ENCODE data around the gene SLK.

Gene SLK

DNA sequence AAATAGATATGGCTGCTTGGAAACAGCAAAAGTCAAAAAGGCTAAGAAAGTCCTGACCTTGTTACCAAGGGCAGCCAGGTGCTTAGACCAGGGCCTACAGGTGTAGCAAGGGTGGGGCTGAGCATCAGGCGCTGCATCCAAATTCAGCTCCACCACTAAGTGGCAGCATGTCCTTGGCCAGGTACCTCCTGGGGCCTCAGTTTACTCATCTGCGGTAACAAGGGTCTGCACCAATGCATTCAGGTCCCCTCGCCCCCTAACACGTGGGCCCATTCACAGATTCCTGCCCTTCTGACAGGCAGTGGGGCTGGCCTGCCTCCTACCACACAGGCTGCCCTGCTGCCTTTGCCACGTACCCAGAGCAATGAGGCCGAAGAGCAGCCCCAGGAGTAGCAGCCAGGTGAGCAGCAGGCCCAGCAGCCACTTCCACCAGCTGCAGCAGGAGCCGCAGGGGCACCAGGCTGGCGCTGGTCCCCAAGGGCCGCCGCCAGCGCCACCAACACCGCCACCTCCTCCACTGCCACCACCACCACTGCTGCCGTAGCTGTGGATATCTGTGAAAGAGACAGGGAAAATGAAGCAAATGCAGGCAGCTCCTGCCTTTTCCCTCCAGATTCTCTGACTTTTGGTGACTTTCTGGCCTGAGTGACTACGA is 89.8 kb downstream of the SLK start:
- DNase-seq: no peak

DNA sequence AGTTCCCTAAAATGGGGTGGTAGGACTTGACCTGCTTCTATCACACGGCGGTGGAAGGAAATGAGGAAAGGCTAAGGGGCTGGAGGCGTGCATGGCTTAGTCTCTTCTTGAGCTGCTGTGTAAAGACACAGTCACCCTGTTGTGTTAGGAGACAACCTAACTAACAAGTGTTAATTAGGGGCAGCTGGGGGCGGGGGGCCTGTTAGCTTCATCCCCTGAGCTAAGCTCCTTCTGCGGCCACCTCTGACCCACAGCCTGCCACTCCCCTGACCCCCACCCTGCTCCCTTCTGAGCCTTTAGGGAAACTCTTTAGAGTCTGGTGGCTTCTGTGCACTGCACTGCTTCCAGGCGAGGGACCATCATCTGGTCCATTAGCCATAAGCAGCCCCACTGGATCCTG is 90.8 kb downstream of the SLK start:
- DNase-seq: peak in 1 of 2 donors; percentile 14

DNA sequence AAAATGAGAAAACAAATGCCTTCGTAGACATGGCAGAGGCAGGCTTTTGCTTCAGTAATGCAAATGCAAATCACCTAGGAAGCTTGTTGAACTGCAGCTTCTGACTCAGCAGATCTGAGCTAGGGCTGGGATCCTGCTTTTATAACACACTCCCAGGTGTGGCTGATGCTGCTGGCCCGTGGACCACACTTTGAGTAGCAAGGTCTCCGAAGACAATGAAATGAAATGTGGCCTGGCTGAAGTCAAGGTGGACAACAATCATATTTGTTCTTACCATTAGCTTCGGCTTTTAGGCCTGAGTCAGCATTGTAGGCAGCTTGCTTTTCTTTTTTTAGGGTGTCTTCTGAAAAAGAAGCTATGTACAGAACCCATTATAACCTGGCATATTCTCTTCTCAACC is 92.4 kb downstream of the SLK start:
- DNase-seq: no peak

GRCh38 chr10:104061196-104061595 is 94.3 kb downstream of the SLK start:
- no peak for DNase-seq

DNA sequence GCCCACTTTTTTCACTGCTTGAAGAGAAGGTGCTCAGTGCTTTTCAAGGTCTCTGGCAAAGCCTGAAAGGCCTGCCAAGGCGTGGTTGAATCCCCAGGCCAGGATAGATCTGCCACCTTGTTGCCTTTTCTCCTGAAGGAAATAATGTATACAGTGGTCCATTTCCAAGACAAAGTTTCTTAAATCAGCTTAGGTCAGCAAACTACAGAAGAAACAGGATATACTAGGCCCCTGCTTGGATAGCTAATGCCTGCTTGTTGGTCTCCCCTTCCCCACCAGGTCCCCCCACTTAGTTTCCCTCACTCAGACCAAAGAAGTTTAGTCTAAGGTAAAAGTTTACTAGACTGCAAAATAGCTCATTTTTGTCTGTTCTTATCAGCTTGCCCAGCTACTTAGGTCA is 98.8 kb downstream of the SLK start:
- DNase-seq: no peak

DNA sequence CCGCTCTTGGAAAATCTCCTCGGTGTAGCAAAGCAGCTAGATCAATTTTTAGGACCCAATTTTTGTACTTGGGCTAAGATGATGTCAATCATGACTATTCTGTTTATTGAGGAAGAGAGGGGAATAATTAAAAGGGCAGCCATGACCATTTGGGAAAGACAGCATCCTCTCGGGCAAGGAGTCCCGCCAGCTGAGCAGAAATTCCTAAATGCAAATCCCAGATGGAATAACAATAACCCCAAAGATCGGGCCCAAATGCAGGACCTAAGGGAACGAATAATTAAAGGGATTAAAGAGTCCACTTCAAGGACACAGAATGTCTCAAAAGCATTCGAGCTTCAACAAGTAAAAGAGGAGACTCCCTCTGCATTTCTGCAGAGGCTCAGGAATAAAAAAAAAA is 100.0 kb downstream of the SLK start:
- DNase-seq: no peak

DNA sequence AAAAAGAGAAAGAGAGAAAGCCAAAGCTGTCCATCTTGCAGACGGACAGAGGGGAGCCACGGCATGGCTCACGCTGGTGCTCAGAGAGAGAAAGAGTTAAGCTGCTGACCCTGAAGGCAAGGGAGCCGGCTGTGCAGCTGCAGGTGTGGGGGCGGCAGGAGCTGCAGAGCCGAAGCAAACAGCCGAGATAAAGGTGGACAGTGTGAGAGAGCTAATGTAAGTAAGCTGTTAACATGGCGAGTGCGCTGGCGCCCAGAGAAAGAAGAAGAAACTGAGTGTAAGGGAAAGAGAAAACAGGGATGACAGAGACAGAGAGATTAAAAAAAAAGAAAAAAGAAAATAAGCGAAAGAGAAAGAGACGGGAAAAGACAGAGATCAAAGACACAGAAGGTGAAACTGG is 100.6 kb downstream of the SLK start:
- no peak for DNase-seq

- no peak for DNase-seq
These were observed 102.7 kb downstream of the SLK start for GRCh38 chr10:104069613-104070012.

DNA sequence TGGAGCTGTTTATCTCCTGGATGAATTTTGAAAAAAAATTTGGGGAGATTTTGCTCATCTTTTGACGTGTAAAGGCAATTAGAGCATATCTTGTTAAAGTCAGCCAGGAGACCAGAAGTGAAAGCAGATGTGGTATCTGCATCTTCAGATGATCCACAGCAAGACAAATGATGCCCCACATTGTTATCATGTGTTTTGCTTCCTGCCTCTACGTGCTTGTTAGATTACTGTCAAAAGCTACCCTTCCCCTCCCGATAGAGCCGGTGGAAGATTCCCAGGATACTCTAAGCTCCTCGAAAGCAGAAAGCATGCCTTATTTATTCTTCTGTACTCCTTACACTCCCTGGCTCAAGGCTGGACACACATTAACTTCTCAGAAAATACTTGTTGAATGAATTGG is 105.8 kb downstream of the SLK start:
- no peak for DNase-seq

DNA sequence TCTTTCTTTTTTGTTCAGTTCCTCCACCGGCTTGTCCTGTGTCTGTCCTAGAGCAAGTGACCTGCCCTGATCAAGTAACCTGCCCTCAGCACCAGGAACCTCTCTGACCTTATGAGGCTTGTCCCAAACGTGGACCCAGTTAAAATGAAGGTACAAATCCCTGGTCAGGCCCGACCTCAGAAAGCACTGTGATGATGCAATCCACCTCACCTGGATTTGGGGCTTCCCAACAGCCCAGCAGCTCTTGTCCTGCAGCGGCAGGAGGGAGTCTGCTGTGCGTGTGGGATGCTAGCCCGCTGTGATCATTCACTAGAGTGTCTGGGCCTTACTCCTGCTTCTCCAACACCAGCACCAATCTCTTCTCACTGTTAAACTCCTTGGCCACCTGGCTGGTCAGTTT is 107.6 kb downstream of the SLK start:
- DNase-seq: no peak

DNA sequence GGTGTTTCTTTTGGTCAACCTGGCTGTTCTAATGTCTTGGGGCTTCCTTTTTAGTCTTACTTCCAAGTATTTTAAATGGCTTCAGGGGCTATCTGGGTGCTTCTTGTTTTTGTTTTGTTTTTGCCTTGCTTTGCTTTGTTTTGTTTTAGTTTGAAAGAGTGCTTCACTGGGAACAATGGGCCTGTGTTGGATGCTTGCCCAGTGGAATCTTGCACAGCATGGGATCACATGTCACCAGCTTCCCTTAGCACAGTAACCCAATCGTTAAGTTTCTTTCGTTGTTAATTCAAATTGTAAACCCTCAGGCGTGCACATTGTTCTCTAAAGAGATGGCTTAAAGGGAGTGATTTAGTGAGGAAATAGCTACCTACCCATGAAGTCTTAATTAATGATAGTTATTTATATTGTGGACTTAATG is 109.8 kb downstream of the SLK start:
- DNase-seq: no peak

GRCh38 chr10:104077247-104077646 is 110.3 kb downstream of the SLK start:
- DNase-seq: no peak

DNA sequence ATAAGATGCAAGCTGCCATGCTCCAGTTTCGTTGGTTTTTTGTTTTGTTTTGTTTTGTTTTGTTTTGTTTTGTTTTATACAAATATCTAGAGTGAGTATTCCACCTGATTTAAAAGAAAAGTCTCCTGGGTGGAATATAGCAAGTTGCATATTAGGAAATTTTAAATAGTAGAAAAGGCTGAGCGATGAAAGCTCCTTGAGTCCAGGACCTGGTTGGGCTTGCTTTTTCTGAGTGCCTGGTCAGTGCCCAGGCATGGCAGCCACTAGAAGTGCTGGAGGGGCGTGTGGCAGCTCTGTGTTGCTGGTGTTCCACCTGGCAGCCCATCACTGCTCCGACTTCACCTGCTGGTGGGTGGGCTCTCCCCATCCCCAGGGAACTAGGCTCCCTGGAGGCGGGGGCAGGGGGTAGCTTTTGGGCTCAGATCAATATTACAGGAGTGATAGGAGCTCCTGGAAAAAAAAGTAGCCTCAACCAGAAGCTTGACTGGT is 110.8 kb downstream of the SLK start:
- no peak for DNase-seq

Data from inflammatory macrophage (primary cell).